Retinal pigment epithelial cell (primary cell): ENCODE data around the gene BHLHE40.

Source experiments
- DNase-seq: peaks from one replicate; pipeline ENCODE4 v3.0.0-alpha.2; 2010; ENCODE audit warnings: low read depth
- H3K4me3 ChIP-seq: 2 replicates; pipeline ENCODE4 v1.5.1; 2011; ENCODE audit warnings: mild to moderate bottlenecking, low read length, control low read depth, moderate library complexity
- TF ChIP-seq, protein P1 (sequence below): conservative IDR thresholded peaks from 2 replicates; pipeline ENCODE4 v1.5.1; 2011; ENCODE audit warnings: low read depth, low read length, control low read depth, inconsistent platforms

BHLHE40 gene

DNA sequence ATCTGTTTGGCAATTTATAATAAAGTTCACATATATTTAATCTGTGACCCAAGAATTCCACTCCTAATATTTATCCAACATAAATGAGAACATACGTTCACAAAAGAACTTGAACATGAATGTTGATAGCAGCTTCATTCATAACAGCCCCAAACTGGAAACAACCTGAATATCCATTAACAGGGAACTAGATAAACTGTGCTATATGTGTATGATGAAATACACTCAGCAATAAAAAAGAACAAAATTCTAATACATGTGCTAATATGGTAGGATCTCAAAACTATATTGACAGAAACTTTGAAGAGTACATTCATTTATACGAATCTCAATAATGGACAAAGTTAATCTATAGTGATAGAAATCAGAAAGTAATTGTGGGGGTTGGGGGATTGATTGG is 5.1 kb upstream of the BHLHE40 start:
- TF ChIP-seq, protein P1, sequence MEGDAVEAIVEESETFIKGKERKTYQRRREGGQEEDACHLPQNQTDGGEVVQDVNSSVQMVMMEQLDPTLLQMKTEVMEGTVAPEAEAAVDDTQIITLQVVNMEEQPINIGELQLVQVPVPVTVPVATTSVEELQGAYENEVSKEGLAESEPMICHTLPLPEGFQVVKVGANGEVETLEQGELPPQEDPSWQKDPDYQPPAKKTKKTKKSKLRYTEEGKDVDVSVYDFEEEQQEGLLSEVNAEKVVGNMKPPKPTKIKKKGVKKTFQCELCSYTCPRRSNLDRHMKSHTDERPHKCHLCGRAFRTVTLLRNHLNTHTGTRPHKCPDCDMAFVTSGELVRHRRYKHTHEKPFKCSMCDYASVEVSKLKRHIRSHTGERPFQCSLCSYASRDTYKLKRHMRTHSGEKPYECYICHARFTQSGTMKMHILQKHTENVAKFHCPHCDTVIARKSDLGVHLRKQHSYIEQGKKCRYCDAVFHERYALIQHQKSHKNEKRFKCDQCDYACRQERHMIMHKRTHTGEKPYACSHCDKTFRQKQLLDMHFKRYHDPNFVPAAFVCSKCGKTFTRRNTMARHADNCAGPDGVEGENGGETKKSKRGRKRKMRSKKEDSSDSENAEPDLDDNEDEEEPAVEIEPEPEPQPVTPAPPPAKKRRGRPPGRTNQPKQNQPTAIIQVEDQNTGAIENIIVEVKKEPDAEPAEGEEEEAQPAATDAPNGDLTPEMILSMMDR = no peak
- DNase-seq = no peak
- no peak overlapping the region for H3K4me3 ChIP-seq

DNA sequence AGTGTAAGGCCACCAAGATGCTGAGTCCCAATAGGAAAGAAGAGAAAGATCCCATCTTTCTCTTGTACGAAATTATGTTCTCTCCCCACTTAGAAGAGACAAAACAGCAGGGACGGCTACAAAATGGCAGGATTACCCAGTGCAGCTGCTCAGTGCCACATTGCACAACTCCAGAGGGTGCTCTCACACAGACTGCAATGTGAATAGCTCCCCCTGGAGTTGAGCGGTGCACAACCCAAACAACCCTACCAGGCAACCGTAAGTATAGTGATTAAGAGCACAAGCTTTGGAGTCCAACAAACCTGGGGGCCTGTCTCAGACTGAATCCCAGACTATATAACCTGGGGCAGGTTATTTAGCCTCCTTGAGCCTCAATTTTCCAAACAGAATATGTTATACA is 3.1 kb upstream of the BHLHE40 start:
- no peak for DNase-seq
- TF ChIP-seq, protein P1 = peak; percentile 74
- H3K4me3 ChIP-seq = no peak overlapping the region

DNA sequence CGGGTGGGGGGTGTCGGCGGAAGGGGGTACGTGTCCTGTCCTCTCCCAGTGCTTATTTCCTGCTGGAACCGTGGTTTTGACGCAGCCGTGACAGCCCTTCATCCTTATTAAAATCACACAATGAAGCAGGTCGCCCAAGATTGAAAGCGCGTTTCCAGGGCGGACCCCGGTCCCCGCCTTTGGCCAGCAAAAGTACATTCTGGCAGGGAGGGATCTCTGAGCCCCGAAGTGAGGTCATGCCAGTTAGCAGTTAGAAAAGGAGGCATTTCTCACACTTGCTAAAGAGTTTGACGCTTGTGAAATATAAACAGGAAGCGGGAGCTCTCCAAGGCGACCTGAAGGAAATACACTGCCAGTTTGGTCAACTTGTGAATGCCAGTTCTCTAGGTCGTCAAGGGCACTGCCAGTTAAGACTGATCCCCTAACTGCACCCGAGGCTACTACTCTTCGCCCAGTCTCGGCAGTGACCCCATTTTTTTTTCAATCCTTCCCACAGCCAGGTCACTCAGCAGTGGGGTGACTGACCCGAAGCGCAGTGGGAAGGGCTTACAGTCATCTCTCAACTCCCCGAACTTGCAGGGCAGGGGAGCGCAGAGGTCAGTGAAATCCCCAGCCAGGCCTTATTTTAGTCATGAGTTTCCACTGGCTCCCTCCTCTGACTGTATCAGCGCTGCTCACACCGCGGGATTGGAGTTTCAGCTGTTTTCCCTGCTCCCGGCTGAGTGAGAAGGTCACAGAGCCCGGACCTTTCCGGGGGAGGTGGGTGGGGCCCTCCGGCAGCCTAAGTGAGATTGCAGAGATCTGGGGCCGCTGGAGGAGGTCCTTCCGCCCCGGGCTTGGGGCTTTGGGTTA is 2.0 kb upstream of the BHLHE40 start:
- peak; percentile 85 for DNase-seq
- TF ChIP-seq, protein P1 = peak; percentile 17
- H3K4me3 ChIP-seq = peak overlapping the region; percentile 59

DNA sequence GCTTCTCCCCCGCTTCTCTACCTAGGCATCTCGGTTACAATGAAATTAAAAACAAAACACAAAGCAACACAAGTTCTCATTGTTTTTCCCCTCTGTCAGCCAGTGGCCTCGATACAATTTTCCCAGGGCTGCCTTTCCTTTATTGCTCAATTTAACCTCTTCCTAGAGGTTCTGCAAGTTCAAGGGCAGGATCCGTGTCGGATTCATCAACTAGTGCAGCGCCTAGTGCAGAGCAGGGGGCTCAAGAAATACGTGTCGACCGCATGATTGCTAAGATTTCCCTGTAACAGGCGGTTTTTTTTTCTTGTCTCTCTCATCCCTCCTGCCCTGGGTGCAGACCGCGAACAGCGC is 1.4 kb upstream of the BHLHE40 start:
- no peak for DNase-seq
- TF ChIP-seq, protein P1 = no peak
- H3K4me3 ChIP-seq = peak overlapping the region; percentile 59

DNA sequence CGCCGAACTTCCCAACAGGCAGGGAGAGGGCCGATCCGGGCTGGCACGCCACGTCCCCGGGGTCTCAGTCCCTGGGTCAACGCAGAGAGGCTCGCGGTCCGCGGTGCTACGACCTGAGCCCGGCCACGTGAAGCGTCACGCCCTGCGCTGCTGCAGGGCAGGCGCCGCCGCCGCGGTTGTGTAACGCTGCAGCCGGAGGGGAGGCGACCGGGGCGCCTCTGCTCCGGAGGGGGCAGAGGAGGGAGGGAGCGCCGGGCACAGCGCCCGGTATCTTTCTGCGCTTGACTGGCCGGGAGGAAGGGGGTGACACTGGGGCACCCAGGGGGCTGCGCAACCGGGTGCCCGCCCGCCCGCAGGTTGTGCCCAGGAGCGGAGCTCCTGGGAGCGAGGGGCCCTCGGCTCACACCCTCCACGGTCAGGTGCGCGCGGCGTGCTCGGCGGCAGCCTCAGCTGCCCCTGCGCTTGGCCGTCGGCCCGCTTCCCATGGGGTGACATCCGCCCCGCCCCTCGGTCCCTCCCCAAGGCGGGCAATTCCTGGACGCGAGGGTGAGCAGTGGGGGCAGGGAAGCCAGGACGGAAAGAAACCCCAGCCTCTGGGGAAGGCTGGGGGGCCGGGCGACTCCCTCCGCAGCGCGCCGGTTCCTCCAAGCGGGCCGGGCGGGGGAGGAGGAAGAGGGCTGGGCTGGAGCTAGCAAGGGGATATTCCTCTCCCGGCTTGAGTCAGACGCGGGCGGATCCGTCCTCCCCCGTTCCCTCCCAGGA is 852 bp upstream of the BHLHE40 start:
- H3K4me3 ChIP-seq = peak overlapping the region; percentile 59
- peak; percentile 96 for DNase-seq
- TF ChIP-seq, protein P1 = no peak

DNA sequence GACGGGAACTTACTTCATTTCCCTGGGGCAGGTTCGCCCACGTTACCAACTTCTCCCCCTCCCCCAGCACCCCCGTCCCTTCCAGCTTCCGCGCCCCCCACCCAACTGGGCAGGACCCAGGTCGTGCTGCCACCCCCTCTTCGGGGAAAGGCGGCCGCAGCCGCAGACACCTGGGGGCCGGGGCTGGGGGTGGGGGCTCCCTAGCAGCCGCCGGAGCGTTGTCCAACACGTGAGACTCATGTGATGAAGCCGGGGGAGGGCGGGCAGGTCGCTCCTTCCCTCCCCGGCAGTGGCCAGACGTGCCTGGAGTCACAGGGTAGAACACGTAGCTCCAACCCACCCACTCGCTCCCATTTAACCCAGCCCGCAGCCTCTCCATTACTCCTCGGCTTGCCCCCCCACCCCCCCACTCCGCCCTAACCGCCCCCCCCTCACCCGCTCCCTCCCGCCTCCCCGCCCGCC is 240 bp upstream of the BHLHE40 start:
- DNase-seq = peak; percentile 98
- peak overlapping the region; percentile 100 for H3K4me3 ChIP-seq
- TF ChIP-seq, protein P1 = no peak
